CD4-positive, alpha-beta T cell (primary cell): Measurements from ENCODE around the gene KAZALD1. TPM values are rescaled to one million over a fixed set of nuclear protein-coding genes. Genes with fewer than 3 reads are reported as not detected.

ENCODE experiments used
- ATAC-seq: fragments of 200-7000 bp; cut with Tn5 transposase; one replicate; pipeline ENCODE4 v1.10.0; 2022; ENCODE audit warnings: mild to moderate bottlenecking; ENCODE audit not compliant: poor library complexity
- CTCF ChIA-PET: fragments of 350-600 bp; sonication (Branson Sonifier 250); formaldehyde crosslinking; loops from one replicate; lab custom pipeline; 2021; ENCODE audit warnings: antibody characterized with exemption, inconsistent platforms; lab: Charles Lee
- POLR2A ChIA-PET: fragments of 350-600 bp; sonication (Branson Sonifier 250); formaldehyde crosslinking; loops from one replicate; lab custom pipeline; 2021; ENCODE audit warnings: antibody characterized with exemption, inconsistent platforms; lab: Charles Lee
- DNase-seq, 14 experiments: peaks; one replicate each; pipeline ENCODE4 v3.0.0-alpha.2; 2013 to 2020; ENCODE audit warnings: mixed read lengths in 2 of 14
- H3K27ac ChIP-seq, 2 donors: one replicate each; pipeline versions ENCODE4 v1.5.1 to v1.7.0; 2013; ENCODE audit warnings: low read length in 2 of 2, low read depth in 1 of 2, mild to moderate bottlenecking in 1 of 2
- H3K27me3 ChIP-seq, 2 experiments: 1 replicate in 1 of 2; 2 replicates in 1 of 2; pipeline versions ENCODE4 v1.6.1 to v1.7.0; 2013; ENCODE audit warnings: low read length in 2 of 2, control low read depth in 1 of 2, mild to moderate bottlenecking in 1 of 2, moderate library complexity in 1 of 2; ENCODE audit not compliant: insufficient read depth in 2 of 2, control insufficient read depth in 1 of 2
- H3K36me3 ChIP-seq: one replicate; pipeline ENCODE4 v1.6.1; 2013; ENCODE audit warnings: low read length, control low read depth; ENCODE audit not compliant: insufficient read depth
- H3K4me1 ChIP-seq: one replicate; pipeline ENCODE4 v1.6.1; 2013; ENCODE audit warnings: low read length, control low read depth; ENCODE audit not compliant: insufficient read depth
- H3K4me3 ChIP-seq: one replicate; pipeline ENCODE4 v1.5.1; 2013; ENCODE audit warnings: mild to moderate bottlenecking, low read length, moderate library complexity
- H3K9me3 ChIP-seq, 2 experiments: 1 replicate in 1 of 2; 2 replicates in 1 of 2; pipeline versions ENCODE4 v1.6.1 to v1.7.0; 2013; ENCODE audit warnings: low read length in 2 of 2, mild to moderate bottlenecking in 2 of 2, control low read depth in 1 of 2, moderate library complexity in 1 of 2; ENCODE audit not compliant: control insufficient read depth in 1 of 2, insufficient read depth in 1 of 2
- H3K27ac Mint-ChIP-seq: one replicate; pipeline ENCODE4 v1.8.0; 2020; ENCODE audit warnings: mixed read lengths
- H3K27me3 Mint-ChIP-seq: one replicate; pipeline ENCODE4 v1.8.0; 2021; ENCODE audit warnings: mixed read lengths
- H3K36me3 Mint-ChIP-seq: one replicate; pipeline ENCODE4 v1.8.0; 2021; ENCODE audit warnings: low read depth, mixed read lengths
- H3K4me1 Mint-ChIP-seq: one replicate; pipeline ENCODE4 v1.8.0; 2021; ENCODE audit warnings: low read depth, mixed read lengths
- H3K4me3 Mint-ChIP-seq: one replicate; pipeline ENCODE4 v1.8.0; 2020; ENCODE audit warnings: mild to moderate bottlenecking, mixed read lengths
- H3K9me3 Mint-ChIP-seq: one replicate; pipeline ENCODE4 v1.8.0; 2020; ENCODE audit warnings: mixed read lengths
- CTCF ChIP-seq: fragments of 200-600 bp; IDR thresholded peaks from one replicate; pipeline ENCODE4 v1.8.0; 2022; ENCODE audit warnings: antibody characterized with exemption, mild to moderate bottlenecking
- intact Hi-C, 2 experiments: fragments of 100-400 bp; cut with DNase I in 1 of 2; cut with micrococcal nuclease in 1 of 2; formaldehyde crosslinking; loops; one replicate each; pipeline versions ENCODE4 v1.15.1 to v1.9.0; 2023 to 2025; cut with DNase I, micrococcal nuclease
- total RNA-seq, 174 experiments: library from RNA in 2 of 174; stranded (reverse) in 2 of 174; gene quantifications; one replicate each; pipeline ENCODE4 v1.2.3 and lab custom pipeline; 2021 to 2026

Gene KAZALD1
- total RNA-seq, 2 experiments from 2014 or later: not detected

- peaks cover 37 to 50% of the 10 kb centered on the region in 2 experiments for H3K27me3 ChIP-seq
- Mint-ChIP-seq H3K27ac (no peak overlapping the region), H3K27me3 (peaks cover 67% of the 10 kb centered on the region), H3K9me3 (no peaks in the 10 kb centered on the region), H3K36me3 (no peaks in the 10 kb centered on the region), H3K4me1 (peaks cover 21% of the 10 kb centered on the region), H3K4me3 (no peak overlapping the region)
- peaks cover 0 to 13% of the 10 kb centered on the region in 2 experiments for H3K9me3 ChIP-seq
- H3K27ac ChIP-seq: no peak overlapping the region
- CTCF ChIA-PET: interaction anchor here (4.3 kb wide), 1 partner anchor 20 kb away, joined by 28 read pairs; no protein-coding TSS in a partner anchor
- peaks cover 21% of the 10 kb centered on the region for H3K4me1 ChIP-seq
- no peak overlapping the region for H3K4me3 ChIP-seq
- H3K36me3 ChIP-seq: no peaks in the 10 kb centered on the region
- intact Hi-C loops: no loop called here
- ATAC-seq: no peak
- POLR2A ChIA-PET: no interaction called here
- no peak for DNase-seq
- TF ChIP-seq CTCF: no peak
Observed at GRCh38 chr10:101070098-101070497, 8.3 kb downstream of the KAZALD1 start.

- DNase-seq: peak in 3 of 14 experiments; percentile 34 to 78 (median 68)
Observed at GRCh38 chr10:101071267-101071884, 9.6 kb downstream of the KAZALD1 start.

GRCh38 chr10:101071885-101072433 lies 10.2 kb downstream of the KAZALD1 start:
- H3K27ac ChIP-seq: no peak overlapping the region
- CTCF ChIA-PET: no interaction called here
- H3K27me3 ChIP-seq: peaks cover 32 to 39% of the 10 kb centered on the region in 2 experiments
- no peaks in the 10 kb centered on the region for H3K36me3 Mint-ChIP-seq
- POLR2A ChIA-PET: no interaction called here
- H3K27ac Mint-ChIP-seq: no peak overlapping the region
- ATAC-seq (no peak), DNase-seq (no peak)
- H3K9me3 Mint-ChIP-seq: no peaks in the 10 kb centered on the region
- intact Hi-C loops: no loop called here
- H3K4me3 ChIP-seq: no peak overlapping the region
- H3K36me3 ChIP-seq: no peaks in the 10 kb centered on the region
- H3K4me1 ChIP-seq: peaks cover 9% of the 10 kb centered on the region
- peaks cover 9% of the 10 kb centered on the region for H3K4me1 Mint-ChIP-seq
- no peak for TF ChIP-seq CTCF
- H3K27me3 Mint-ChIP-seq: peaks cover 67% of the 10 kb centered on the region
- H3K9me3 ChIP-seq: peaks cover 0 to 6% of the 10 kb centered on the region in 2 experiments
- no peak overlapping the region for H3K4me3 Mint-ChIP-seq

More at GRCh38 chr10:101071267-101071884, 9.6 kb downstream of the KAZALD1 start:
- Mint-ChIP-seq H3K9me3 (no peaks in the 10 kb centered on the region), H3K27me3 (peaks cover 67% of the 10 kb centered on the region), H3K27ac (no peak overlapping the region), H3K4me1 (peaks cover 12% of the 10 kb centered on the region), H3K4me3 (no peak overlapping the region), H3K36me3 (no peaks in the 10 kb centered on the region)
- ChIA-PET CTCF (interaction anchor here (0.6 kb wide), 1 partner anchor 28 kb away, joined by 3 read pairs; no protein-coding TSS in a partner anchor), POLR2A (no interaction called here)
- no peak for ATAC-seq
- intact Hi-C loops: no loop called here
- H3K27me3 ChIP-seq: peaks cover 33 to 45% of the 10 kb centered on the region in 2 experiments
- H3K4me3 ChIP-seq: no peak overlapping the region
- H3K36me3 ChIP-seq: no peaks in the 10 kb centered on the region
- H3K4me1 ChIP-seq: peaks cover 14% of the 10 kb centered on the region
- TF ChIP-seq CTCF: no peak
- H3K27ac ChIP-seq: no peak overlapping the region
- H3K9me3 ChIP-seq: peaks cover 0 to 8% of the 10 kb centered on the region in 2 experiments
